ENCODE results near the gene TMEM108.

DNA sequence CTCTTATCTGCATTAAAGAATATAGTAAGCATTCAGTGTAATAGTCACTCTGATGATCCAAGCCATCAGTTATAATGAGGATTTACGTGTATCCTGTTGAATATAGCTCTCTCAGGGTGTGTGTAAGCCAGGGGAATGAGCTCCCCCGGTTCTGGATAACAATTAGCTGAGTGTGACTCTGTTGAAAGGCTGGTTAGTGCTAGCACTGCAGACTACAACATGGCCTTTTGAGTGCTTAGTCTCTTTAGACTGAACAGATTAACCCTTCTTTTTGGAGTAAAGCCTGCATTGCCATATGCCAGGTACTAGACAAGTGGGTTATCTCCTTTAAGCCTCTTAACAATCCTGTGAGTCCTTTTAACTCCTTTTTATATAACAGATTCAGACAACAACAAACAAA is 119.5 kb downstream of the TMEM108 start:
- TF ChIP-seq, protein P1, sequence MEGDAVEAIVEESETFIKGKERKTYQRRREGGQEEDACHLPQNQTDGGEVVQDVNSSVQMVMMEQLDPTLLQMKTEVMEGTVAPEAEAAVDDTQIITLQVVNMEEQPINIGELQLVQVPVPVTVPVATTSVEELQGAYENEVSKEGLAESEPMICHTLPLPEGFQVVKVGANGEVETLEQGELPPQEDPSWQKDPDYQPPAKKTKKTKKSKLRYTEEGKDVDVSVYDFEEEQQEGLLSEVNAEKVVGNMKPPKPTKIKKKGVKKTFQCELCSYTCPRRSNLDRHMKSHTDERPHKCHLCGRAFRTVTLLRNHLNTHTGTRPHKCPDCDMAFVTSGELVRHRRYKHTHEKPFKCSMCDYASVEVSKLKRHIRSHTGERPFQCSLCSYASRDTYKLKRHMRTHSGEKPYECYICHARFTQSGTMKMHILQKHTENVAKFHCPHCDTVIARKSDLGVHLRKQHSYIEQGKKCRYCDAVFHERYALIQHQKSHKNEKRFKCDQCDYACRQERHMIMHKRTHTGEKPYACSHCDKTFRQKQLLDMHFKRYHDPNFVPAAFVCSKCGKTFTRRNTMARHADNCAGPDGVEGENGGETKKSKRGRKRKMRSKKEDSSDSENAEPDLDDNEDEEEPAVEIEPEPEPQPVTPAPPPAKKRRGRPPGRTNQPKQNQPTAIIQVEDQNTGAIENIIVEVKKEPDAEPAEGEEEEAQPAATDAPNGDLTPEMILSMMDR (IDR thresholded peaks at IDR 0.05): no peak
- no peak for TF ChIP-seq POLR2A (IDR thresholded peaks at IDR 0.05)
